NCI-H2171 (cell line): ENCODE results near the gene KCMF1.
"Not testable (repeated sequence)": the region's sequence is repeated elsewhere in the genome, so short reads cannot be mapped to it uniquely, and the experiment has no call there.

Experiments
- DNase-seq: peaks from one replicate; lab custom pipeline; 2025; lab: John Stamatoyannopoulos, UW

The KCMF1 gene

DNA sequence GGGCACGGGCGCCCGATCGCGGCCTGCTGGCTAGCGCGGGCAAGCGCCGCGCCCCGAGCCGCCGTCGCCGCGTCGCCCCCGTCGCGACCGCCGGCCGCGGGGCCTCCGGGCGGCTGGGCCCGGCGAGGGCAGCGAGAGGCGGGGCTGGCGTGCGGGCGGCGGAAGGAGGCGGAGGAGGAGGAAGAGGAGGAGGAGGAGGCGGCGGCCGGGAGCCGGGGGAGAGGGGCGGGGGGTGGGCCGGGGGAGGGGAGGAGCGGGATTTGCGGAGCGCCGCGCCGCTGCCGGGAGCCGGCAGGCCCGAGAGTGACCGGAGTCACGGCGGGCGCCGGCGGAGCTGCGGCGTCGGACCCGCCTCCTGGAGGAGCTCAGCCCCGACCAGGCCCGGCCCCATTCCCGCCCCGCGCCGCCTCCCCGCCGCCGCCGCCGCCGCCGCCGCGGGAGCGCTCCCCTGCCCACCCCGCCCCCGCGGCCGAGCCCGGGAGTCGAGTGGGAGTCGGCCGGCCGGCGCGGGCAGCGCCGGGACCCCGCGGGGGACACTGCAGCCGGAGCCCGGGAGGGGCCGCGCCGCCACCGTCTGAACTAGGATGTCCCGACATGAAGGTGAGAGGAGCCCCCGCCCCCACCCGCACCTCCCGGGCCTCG is at the start of gene KCMF1:
KCMF1 (plus strand) TSS at position 294 of the 642 bp plus-strand sequence; CDS start at position 585, 291 bp downstream.
- peak; percentile 43 for DNase-seq

DNA sequence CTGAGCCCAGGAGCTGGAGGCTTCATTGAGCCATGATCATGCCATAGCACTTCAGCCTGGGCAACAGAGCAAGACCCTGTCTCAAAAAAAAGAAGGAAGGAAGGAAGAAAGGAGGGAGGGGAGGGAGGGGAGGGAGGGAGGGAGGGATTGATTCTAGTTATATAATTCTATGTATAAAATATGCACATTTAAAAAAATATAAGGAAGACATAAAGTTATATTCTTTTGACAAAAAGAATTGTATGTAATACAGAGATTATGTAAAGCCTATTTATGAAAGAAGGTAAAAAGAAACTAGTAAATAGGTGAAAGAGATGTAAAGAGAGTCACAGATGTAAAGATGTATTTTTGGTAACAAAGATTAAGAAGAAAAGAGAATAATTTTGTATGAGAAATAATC is 48.0 kb upstream of the KCMF1 start:
- DNase-seq: no peak

DNA sequence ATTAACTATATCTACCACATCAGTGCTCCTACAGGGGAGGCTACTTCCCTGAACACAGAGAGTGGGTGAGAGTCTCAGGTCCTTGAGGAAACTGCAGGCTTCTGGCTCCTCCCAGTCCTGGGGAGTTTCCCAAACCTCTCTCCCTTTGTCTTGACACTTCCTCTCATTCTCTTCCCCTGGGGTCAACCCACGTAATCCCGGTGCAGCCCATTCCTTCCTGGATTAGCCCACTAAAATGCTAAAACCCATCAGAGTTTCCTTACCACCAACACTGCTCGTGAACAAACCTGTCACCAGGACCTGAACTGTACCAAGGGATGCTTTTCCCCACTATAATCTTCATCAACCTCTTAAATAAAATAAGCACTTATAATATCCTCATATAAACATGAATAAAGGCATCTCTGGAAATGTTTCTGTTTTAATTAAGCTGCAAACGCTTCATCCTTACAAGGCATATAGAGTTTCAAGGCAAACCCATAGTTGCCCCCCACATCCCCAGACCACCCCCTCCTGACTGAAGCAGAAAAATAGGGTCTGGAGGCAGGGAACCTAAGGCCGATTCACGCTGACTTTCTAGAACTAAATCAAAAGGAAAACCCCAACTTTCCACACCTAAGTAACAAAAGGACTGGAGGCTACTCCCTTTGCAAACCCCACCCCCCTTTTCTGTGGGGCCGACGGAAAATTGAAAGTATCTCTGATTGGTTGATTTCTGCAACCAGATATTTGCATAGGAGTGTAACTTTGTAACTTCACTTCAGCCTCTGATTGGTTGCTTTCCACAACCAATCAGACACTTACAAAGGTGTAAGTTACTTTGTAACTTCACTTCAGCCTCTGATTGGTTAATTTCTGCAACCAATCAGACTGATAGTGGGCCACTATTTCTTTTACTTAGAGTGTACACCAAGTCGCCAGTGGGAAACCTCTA is 46.5 kb upstream of the KCMF1 start:
- DNase-seq: no peak

DNA sequence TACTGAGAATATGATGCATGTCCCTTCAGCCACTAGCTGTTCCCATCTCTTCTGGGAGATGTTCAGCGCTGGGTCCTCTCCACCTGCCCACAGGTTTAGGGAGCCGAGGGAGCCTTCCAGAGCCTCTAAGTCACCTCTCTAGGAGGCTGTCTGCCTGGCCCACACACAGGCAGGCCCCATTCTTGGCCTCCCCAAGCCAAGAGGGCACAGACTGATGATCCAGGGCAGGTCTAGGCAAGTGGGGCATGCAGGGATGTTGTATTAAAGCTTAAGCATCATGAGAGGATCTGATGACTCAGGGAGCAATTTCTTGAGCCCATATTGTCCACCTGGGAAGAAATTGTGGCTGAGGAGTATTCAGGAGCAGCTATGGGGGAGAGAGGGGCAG is 45.6 kb upstream of the KCMF1 start:
- no peak for DNase-seq

DNA sequence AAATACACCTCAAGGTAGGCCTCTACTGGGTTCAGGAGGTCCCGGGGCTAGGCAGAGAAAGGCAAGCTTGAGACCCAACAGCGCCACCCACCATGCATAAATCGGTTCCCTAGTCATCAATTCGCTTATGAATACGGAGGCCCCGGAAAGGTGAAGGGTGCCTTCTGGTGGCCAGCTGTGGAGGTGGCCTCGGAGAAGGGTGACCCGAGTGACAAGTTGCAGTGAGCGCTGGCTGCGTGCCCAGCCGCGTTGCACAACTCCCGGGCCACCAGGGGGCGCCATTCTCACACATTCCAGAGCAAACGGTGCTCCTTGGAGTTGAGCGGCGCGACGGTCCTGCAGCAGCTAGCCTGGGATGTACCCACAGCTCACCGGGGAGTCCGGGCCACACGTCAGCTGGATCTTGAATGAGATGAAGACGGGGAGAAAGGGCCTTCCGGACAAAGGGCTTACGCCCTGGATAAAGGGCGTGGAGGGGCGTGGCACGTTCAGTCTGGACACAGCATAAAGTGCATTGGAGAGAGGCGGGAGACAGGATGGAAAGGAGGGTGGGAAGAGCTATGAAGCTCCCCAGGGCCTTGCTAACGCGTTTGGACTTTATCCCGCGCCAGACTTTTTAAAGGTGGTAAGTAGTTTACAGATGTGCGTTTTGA is 45.1 kb upstream of the KCMF1 start:
- DNase-seq: peak; percentile 83

DNA sequence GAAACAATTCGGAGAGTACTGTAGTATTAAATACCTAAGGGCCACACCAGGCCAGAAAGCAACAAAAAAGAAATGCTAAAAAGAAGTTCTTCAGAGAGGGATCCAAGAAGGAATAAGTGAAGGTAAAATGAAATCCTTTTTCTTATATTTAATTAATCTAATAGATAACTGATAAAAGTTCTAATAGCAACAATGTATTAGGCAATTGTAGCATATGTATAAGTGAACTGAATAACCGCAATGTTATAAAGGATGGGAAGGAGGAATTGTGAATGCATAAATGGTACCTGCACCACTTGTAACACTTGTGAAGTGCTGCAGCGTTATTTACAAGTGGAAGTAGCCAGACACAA is 43.7 kb upstream of the KCMF1 start:
- no peak for DNase-seq

DNA sequence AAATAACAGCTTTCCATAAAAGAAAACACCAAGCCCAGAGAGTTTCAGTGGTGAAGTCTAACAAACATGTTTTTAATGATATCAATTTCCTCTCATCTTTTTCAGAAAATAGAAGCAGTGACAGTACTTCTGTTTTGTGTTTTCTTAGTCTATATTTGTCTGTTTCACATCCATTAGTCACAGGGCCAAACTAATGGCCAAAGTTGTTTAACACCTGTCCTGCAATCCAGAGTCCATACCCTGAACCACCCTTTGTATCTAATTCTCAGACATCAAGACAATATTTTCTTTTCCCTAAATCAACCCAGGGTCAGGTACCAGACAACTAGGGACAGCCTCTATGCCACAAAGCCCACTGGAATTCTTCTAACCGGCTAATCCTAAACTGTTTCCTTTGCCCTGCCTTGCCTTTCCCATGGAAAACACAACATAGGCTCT is 39.6 kb upstream of the KCMF1 start:
- no peak for DNase-seq

DNA sequence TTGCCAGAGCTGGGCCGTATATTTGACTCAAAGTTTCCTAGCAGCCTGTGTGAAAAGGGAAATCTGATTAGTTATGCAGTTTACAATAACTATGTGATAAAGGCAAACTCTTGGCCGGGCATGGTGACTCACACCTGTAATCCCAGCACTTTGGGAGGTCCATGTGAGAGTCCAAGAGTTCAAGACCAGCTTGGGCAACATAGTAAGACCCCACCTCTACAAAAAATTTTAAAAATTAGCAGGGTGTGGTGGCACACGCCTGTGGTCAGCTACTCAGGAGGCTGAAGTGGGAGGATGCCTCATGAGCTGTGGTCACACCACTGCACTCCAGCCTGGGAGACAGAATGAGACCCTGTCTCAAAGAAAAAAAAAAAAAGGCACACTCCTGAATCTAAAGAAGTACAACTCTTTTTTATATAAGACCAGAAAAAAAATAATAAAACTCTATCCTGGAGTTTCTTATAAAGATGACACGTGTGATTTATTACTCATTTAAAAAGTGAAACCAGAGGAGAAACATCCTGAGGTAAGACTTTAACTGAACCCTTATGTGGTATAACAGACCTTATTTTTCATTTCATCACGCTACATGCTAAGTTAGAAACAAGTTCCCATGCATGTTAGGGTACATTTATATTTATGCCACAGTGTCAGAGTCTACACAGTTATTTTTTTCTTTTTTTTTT is 32.6 kb upstream of the KCMF1 start:
- DNase-seq: no peak

DNA sequence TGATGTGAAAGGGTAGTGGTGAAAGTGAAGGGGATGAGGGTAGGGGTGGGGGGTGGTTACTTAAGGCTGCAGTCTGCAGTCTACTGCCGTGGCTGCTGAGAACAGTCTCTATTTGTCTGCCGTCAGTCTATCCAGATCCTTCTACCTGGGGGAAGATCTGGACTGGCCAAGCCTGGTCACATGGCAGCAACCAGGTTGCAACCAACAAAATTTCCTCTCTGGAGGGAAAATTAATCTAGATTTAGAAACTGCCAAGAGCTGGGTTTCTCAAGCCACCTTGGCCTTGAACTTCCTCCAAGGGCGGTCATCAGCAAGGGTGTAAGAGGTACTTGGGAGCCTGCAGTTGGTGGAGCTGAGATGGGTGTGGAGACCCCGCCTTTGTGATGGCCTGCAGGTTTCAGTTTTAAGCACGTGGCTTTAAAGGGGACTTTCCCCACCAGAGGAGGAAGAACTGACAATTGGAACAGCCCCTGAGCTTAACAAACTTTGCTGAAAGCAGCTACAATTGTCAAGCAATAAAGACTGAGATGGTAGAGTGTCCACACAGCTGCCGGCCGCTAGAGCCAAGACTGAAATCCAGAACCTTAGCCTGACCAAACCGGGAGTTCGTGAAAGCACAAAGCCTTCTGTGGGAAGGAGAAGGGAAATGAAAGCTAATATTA is 31.4 kb upstream of the KCMF1 start:
- no peak for DNase-seq

DNA sequence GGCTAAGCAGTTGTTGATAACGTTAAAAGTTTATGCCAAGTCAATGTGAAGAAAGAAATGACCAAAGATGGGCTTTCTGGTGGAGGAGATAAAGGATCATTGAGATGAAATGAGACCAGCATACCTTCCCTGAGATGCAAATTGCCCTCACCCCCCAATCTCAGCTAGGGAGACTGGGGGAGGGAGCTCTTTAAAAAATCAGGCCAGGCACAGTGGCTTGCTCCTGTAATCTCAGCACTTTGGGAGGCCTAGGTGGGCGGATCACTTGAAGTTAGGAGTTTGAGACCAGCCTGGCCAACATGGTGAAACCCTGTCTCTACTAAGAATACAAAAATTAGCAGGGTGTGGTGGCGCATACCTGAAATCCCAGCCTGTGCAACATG is 30.9 kb upstream of the KCMF1 start:
- no peak for DNase-seq

DNA sequence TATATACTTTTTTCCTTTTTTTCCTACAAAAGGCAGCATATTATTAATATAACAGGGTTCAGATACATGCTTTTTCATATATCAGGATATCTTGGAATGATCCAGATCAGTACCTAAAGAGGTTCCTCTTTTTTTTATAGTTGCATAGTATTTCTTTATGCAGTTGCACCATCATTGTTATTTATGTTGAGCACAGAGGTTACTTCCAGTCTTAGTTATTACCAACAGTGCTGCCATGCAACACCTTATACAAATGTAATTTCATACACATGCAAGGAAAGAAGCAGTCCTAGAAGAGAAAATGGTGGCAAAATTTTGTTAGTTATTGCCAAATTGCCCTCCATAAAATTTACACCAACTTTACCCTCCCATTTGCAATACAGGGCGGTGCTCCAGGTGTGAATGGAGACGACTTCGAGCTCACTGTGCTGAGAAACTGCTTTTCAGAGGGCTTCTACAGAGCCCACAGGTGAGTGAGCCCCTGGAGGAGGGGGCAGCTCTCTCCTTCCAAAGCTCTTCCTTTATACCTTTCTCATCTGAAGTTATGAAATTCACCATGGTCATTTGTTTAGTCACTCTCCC is 30.0 kb upstream of the KCMF1 start:
- DNase-seq: no peak

DNA sequence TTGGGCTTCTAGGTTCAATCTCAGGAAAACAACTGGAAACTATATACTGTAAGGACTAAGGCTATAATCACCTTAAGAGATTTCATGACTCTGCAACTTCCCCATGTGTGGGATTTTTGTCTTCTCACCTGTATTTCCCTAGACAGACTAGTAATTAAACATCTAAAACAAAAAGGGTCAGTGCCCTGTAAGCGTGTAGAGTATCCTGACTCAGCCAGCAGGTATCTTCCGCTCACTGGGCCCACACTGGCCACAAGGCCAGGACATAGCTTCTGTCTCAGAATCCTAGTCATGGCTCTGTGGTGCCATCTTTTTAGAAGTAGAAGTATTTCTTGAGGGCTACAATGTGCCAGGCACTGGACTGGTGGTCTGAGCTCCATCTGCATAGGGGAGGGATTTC is 28.8 kb upstream of the KCMF1 start:
- no peak for DNase-seq

DNA sequence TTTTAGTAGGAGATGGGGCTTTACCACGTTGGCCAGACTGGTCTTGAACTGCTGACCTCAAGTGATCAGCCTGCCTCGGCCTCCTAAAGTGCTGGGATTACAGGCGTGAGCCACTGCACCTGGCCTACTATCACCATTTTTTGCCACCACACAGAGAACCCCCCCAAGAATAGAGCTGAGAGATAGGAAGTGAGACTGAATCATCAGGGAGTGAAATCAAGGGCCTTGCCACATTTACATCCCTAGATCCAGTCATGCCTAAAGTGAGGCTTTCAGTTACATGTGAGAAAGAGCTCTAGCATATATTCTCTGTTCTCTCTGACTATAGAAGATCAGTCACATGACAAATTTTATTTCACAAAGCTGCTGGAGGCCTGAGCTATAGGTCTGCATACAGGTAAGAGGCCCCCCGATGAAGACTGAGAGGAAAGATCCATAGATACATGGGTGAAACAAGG is 28.0 kb upstream of the KCMF1 start:
- no peak for DNase-seq

DNA sequence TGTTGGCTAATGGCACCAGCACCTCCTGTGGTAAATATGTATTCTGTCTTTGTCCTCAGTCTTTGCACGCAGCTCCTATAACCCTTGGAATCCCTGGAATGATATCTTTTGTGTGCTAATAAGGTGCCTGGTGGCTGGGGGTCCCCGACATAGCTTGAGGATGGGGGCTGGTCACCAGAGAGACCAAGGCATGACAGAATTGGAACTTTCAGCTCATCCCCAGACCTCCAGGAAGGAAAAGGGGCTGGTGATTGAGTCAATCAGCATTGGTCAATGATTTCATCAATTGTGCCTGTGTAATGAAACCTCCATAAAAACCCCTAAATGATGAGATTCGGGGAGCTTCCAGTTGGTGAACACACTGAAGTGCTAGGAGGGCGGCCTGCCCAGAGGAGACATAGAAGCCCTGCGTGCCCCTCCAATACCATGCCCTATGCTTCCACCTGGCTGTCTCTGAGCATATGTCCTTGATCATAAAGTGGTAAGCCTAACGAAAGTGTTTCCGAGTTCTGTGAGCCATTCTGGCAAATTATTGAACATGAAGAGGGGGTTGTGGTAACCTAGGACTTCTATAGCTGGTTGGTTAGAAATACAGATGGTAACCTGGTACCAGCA is 26.6 kb upstream of the KCMF1 start:
- DNase-seq: no peak

DNA sequence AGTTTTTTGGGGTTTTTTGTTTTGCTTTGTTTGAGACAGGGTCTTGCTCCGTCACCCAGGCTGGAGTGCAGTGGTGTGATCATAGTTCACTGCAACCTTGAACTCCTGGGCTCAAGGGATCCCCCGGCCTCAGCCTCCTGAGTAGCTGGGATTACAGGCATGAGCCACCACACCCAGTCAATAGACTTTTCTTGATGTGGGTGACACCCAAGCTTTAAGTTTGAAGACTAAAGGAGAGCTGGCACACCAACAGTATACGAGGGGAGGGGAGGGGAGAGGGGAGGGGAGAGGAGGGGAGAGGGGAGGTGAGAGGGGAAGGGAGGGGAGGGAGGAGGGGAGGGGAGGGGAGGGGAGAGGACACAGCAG is 25.1 kb upstream of the KCMF1 start:
- not testable (repeated sequence) for DNase-seq

DNA sequence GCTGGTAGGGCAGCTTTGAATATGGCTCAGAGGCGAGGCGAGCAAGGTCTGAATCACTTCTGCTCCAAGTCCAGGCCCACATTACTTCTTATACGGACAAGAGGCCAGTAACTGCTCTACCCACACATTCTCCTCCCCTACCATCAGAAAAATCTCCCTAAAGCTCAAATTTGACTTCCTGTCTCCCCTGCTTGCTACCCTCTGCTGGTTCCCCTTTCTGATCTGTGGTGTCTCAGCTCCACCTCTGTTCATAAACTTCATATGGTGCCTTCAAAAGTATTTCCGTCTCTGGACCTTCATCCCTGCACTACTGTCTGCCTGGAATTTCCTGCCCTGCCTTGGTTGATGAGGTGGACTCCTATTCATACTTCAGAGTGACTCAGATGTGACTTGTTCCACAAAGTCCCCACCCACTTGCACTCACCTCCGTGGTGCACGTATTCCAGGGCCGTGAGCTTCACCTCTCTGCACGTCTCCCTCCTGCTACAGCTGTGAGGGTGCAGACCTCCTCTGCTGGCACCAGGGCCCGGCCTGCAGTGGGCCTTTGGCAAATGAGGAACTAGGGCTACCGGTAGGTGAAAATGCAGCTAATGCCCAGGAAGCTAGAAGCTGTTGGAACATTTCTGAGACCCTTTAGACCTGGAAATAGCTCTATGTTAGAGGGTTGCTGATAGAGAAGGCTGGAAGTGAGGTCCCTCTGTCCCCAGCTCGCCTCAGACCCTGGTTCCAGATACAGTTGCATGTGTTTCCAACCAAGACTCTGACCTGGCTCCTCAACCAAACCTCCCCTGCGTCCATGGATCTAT is 24.6 kb upstream of the KCMF1 start:
- no peak for DNase-seq

DNA sequence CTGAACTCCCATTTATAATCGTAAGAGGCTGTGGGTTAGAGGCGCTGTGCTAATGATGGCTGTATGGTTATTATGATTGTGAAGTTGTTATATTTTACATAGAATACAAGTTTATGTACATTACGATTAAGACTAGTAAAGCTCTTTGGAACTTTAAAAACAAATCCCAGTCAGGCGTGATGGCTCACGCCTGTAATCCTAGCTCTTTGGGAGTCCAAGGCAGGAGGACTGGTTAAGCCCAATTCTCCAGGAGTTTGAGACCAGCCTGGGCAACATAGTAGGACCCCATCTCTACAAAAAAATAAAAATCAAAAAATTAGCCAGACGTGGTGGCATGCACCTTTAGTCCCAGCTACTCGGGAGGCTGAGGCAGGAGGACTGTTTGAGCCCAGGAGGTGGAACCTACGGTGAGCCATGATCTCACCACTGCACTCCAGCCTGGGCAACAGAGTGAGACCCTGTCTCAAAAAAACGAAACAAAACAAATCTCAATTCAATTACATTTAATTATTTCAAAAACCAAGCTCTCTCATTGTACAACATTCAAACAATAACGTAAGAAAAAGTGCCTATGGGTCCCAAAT is 23.9 kb upstream of the KCMF1 start:
- DNase-seq: no peak

DNA sequence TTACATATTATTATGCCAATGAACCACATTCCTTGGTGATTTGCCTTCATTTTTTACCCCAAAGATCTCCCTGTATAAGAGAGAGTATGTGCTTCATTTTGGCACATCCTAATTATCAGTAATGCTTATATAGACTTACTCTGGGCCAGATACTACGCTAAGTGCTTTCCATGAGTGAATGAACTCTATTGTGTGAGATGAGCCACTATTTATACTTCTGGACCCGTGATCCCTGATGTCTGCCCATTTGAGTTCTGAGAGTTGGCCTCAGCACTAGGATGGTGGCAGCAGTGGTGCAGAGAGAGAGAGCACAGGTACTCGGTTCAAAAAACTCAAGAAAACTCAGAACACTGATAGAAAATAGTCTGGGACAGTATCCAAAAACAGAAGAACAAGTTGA is 17.4 kb upstream of the KCMF1 start:
- no peak for DNase-seq

DNA sequence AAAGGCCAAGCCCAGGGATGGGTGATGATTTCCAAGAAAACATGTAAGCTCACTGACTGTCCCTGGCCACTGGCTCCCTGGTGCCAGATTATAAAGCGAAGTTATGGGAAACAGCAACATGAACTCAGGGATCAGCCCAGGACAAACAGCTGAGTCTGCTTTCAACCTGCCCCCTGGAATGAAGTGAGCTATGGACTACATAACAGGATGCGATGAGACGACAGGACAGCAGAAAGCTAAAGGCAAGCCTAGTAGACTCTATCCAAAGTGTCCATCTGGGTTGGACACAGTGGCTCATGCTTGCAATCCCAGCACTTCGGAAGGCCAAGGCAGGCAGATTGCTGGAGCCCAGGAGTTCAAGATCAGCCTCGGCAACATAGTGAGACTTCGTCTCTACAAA is 16.6 kb upstream of the KCMF1 start:
- DNase-seq: no peak
